WTC11 (cell line): Measurements from ENCODE around the gene CCDC136. TPM values are rescaled to one million over a fixed set of nuclear protein-coding genes. Genes with fewer than 3 reads are reported as not detected.

ENCODE experiments used
- ATAC-seq: fragments of 200-7000 bp; cut with Tn5 transposase; 2 replicates; pipeline ENCODE4 v1.10.0; 2021; ENCODE audit warnings: mild to moderate bottlenecking, moderate library complexity
- CTCF ChIA-PET: fragments of 300-600 bp; sonication (Branson Sonifier 250); formaldehyde crosslinking; loops from one replicate; lab custom pipeline; 2021; ENCODE audit warnings: antibody characterized with exemption; lab: Charles Lee
- POLR2A ChIA-PET: fragments of 350-600 bp; sonication (Branson Sonifier 250); formaldehyde crosslinking; loops from one replicate; lab custom pipeline; 2021; ENCODE audit warnings: antibody characterized with exemption; lab: Charles Lee
- DNase-seq: peaks from one replicate; pipeline ENCODE4 v3.0.0; 2021; ENCODE audit warnings: low spot score
- H3K27ac Mint-ChIP-seq: 2 replicates; pipeline ENCODE4 v1.8.0; 2021; ENCODE audit warnings: mixed read lengths
- H3K27me3 Mint-ChIP-seq: 2 replicates; pipeline ENCODE4 v1.8.0; 2021; ENCODE audit warnings: low read depth, mild to moderate bottlenecking, moderate library complexity, mixed read lengths
- H3K36me3 Mint-ChIP-seq: 2 replicates; pipeline ENCODE4 v1.8.0; 2021; ENCODE audit warnings: mixed read lengths
- H3K4me1 Mint-ChIP-seq: 2 replicates; pipeline ENCODE4 v1.8.0; 2022; ENCODE audit warnings: mixed read lengths
- H3K4me3 Mint-ChIP-seq: 2 replicates; pipeline ENCODE4 v1.8.0; 2021; ENCODE audit warnings: mild to moderate bottlenecking, moderate library complexity, mixed read lengths
- H3K9me3 Mint-ChIP-seq: 2 replicates; pipeline ENCODE4 v1.8.0; 2021; ENCODE audit warnings: mixed read lengths
- ARID4B ChIP-seq: sonication (generic); formaldehyde crosslinking; IDR thresholded peaks from 2 replicates; pipeline ENCODE4 v1.8.0; 2023; ENCODE audit warnings: missing genetic modification reagents, mild to moderate bottlenecking, borderline replicate concordance
- E2F5 ChIP-seq: sonication (generic); formaldehyde crosslinking; IDR thresholded peaks from 2 replicates; pipeline ENCODE4 v1.8.1; 2022; ENCODE audit warnings: mild to moderate bottlenecking, moderate library complexity, missing genetic modification reagents
- FOXJ3 ChIP-seq: sonication (generic); formaldehyde crosslinking; IDR thresholded peaks from 2 replicates; pipeline ENCODE4 v1.9.0; 2021; ENCODE audit warnings: missing genetic modification reagents, mild to moderate bottlenecking, borderline replicate concordance
- IRF2 ChIP-seq: sonication (generic); formaldehyde crosslinking; IDR thresholded peaks from 2 replicates; pipeline ENCODE4 v1.8.0; 2022; ENCODE audit warnings: low read depth, missing genetic modification reagents, borderline replicate concordance
- RELA ChIP-seq: sonication (generic); formaldehyde crosslinking; IDR thresholded peaks from 2 replicates; pipeline ENCODE4 v1.8.1; 2022; ENCODE audit warnings: missing genetic modification reagents, mild to moderate bottlenecking, borderline replicate concordance
- ZMAT4 ChIP-seq: fragments of 250-450 bp; sonication (Bioruptor Pico); IDR thresholded peaks from 2 replicates; pipeline ENCODE4 v1.9.0; 2021; ENCODE audit warnings: mild to moderate bottlenecking
- ZNF281 ChIP-seq: sonication (generic); formaldehyde crosslinking; IDR thresholded peaks from 2 replicates; pipeline ENCODE4 v1.8.0; 2023; ENCODE audit warnings: mild to moderate bottlenecking, missing genetic modification reagents
- ZSCAN18 ChIP-seq: fragments of 250-450 bp; sonication (Bioruptor Pico); IDR thresholded peaks from 2 replicates; pipeline ENCODE4 v2.1.2; 2022; ENCODE audit warnings: mild to moderate bottlenecking, moderate library complexity
- total RNA-seq: library from RNA; stranded (reverse); gene quantifications from 3 replicates; pipeline ENCODE4 v1.2.3, GENCODE V29; 2021
- TF ChIP-seq, protein P1 (sequence below): sonication (generic); formaldehyde crosslinking; IDR thresholded peaks from 2 replicates; pipeline ENCODE4 v1.8.1; 2022; ENCODE audit warnings: missing genetic modification reagents, borderline replicate concordance
- TF ChIP-seq, protein P2 (sequence below): sonication (generic); formaldehyde crosslinking; IDR thresholded peaks from 2 replicates; pipeline ENCODE4 v1.8.0; 2022; ENCODE audit warnings: missing genetic modification reagents
- TF ChIP-seq, protein P3 (sequence below): sonication (generic); formaldehyde crosslinking; IDR thresholded peaks from 2 replicates; pipeline ENCODE4 v1.8.1; 2023; ENCODE audit warnings: mild to moderate bottlenecking, missing genetic modification reagents

CCDC136 gene
- total RNA-seq, 1 experiment from 2014 or later = 51.0 TPM

- H3K27me3 Mint-ChIP-seq = no peaks in the 10 kb centered on the region
- H3K4me3 Mint-ChIP-seq = no peak overlapping the region
- H3K36me3 Mint-ChIP-seq = no peaks in the 10 kb centered on the region
- H3K27ac Mint-ChIP-seq = no peak overlapping the region
- POLR2A ChIA-PET = no interaction called here
- peaks cover 11% of the 10 kb centered on the region for H3K4me1 Mint-ChIP-seq
- CTCF ChIA-PET = interaction anchor here (1.4 to 1.6 kb wide), 2 partner anchors 13 to 25 kb away, joined by 4 to 7 read pairs; no protein-coding TSS in a partner anchor
- H3K9me3 Mint-ChIP-seq = no peaks in the 10 kb centered on the region
- TF ChIP-seq FOXJ3 (CRISPR knock-in tag) (no peak), E2F5 (CRISPR knock-in tag) (no peak), ARID4B (CRISPR knock-in tag) (no peak), ZNF281 (no peak), ZMAT4 (CRISPR knock-in tag) (no peak)
- TF ChIP-seq, protein P1, sequence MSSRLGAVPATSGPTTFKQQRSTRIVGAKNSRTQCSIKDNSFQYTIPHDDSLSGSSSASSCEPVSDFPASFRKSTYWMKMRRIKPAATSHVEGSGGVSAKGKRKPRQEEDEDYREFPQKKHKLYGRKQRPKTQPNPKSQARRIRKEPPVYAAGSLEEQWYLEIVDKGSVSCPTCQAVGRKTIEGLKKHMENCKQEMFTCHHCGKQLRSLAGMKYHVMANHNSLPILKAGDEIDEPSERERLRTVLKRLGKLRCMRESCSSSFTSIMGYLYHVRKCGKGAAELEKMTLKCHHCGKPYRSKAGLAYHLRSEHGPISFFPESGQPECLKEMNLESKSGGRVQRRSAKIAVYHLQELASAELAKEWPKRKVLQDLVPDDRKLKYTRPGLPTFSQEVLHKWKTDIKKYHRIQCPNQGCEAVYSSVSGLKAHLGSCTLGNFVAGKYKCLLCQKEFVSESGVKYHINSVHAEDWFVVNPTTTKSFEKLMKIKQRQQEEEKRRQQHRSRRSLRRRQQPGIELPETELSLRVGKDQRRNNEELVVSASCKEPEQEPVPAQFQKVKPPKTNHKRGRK (CRISPR knock-in tag) = no peak
- TF ChIP-seq, protein P2, sequence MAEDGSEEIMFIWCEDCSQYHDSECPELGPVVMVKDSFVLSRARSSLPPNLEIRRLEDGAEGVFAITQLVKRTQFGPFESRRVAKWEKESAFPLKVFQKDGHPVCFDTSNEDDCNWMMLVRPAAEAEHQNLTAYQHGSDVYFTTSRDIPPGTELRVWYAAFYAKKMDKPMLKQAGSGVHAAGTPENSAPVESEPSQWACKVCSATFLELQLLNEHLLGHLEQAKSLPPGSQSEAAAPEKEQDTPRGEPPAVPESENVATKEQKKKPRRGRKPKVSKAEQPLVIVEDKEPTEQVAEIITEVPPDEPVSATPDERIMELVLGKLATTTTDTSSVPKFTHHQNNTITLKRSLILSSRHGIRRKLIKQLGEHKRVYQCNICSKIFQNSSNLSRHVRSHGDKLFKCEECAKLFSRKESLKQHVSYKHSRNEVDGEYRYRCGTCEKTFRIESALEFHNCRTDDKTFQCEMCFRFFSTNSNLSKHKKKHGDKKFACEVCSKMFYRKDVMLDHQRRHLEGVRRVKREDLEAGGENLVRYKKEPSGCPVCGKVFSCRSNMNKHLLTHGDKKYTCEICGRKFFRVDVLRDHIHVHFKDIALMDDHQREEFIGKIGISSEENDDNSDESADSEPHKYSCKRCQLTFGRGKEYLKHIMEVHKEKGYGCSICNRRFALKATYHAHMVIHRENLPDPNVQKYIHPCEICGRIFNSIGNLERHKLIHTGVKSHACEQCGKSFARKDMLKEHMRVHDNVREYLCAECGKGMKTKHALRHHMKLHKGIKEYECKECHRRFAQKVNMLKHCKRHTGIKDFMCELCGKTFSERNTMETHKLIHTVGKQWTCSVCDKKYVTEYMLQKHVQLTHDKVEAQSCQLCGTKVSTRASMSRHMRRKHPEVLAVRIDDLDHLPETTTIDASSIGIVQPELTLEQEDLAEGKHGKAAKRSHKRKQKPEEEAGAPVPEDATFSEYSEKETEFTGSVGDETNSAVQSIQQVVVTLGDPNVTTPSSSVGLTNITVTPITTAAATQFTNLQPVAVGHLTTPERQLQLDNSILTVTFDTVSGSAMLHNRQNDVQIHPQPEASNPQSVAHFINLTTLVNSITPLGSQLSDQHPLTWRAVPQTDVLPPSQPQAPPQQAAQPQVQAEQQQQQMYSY (CRISPR knock-in tag) = no peak
- no peak for ATAC-seq
- DNase-seq = no peak
These were observed 63.8 kb downstream of the CCDC136 start for GRCh38 chr7:128855559-128855958.

DNA sequence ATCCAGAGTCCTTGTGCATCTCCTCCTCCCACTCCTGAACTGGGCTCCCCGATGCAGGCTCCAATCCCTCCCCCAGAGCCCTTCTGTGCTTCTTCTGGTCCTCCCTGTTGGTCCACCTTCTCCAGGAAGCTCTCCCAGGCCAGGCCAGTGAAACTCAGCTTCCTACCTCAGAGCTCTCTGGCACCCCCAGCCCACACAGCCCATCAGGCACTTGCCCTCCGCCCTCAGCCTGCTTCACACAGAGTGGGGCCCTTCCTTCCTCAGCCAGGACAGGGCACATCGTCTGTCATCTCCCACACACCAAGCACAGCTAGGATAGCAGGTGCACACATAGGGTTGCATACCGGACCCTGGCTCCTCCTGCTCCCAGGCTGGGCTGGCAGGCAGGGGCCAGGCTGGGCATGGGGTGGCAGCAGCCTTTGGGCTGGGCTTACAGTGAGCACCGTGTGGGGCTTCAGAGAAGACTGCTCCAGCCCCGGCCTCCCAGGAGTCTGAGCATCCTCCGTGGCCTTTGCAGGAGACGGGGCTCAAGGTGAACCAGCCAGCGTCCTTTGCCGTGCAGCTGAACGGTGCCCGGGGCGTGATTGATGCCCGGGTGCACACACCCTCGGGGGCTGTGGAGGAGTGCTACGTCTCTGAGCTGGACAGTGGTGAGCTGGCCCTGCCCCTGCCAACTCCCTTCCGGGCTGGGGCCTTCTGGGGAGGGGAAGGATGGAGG is 64.4 kb downstream of the CCDC136 start:
- H3K9me3 Mint-ChIP-seq = no peaks in the 10 kb centered on the region
- H3K4me3 Mint-ChIP-seq = no peak overlapping the region
- CTCF ChIA-PET = interaction anchor here (0.7 to 1.6 kb wide), 3 partner anchors 14 to 235 kb away, joined by 3 to 7 read pairs (median 4); no protein-coding TSS in a partner anchor
- no peak for DNase-seq
- no peaks in the 10 kb centered on the region for H3K36me3 Mint-ChIP-seq
- no peak for TF ChIP-seq ZSCAN18 (CRISPR knock-in tag)
- TF ChIP-seq RELA = no peak
- TF ChIP-seq IRF2 (CRISPR knock-in tag) = no peak
- TF ChIP-seq, protein P3, sequence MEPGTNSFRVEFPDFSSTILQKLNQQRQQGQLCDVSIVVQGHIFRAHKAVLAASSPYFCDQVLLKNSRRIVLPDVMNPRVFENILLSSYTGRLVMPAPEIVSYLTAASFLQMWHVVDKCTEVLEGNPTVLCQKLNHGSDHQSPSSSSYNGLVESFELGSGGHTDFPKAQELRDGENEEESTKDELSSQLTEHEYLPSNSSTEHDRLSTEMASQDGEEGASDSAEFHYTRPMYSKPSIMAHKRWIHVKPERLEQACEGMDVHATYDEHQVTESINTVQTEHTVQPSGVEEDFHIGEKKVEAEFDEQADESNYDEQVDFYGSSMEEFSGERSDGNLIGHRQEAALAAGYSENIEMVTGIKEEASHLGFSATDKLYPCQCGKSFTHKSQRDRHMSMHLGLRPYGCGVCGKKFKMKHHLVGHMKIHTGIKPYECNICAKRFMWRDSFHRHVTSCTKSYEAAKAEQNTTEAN (CRISPR knock-in tag) = no peak
- TF ChIP-seq, all 79 proteins: peak for 0
- no peak overlapping the region for H3K27ac Mint-ChIP-seq
- no peaks in the 10 kb centered on the region for H3K27me3 Mint-ChIP-seq
- peaks cover 16% of the 10 kb centered on the region for H3K4me1 Mint-ChIP-seq
- POLR2A ChIA-PET = no interaction called here
- ATAC-seq = no peak
